T-helper 2 cell treated with Interferon-gamma antibody and Interleukin-4, amounts not matched to agents 100 ng/mL and 5 ng/mL, for 36 hours (primary cell): Measurements from ENCODE around the gene TMED9. TPM values are rescaled to one million over a fixed set of nuclear protein-coding genes. Genes with fewer than 3 reads are reported as not detected.

ENCODE experiments used
- total RNA-seq: library from RNA; stranded (reverse); gene quantifications from 2 replicates; pipeline ENCODE4 v1.2.3, GENCODE V29; 2022

The TMED9 gene
- total RNA-seq, 1 donor from 2014 or later: 146 TPM

Other genes starting within 250 kb of the TMED9 start
- 140 and 153 TPM in 2 replicates for gene LMAN2, start 240.5 kb upstream of the TMED9 start, total RNA-seq
- 101 and 105 TPM in 2 replicates for gene RGS14, start 234.3 kb upstream of the TMED9 start, total RNA-seq
- gene SLC34A1, start 207.8 kb upstream of the TMED9 start, total RNA-seq: 0.07 and 0.11 TPM in 2 replicates
- gene PFN3, start 191.5 kb upstream of the TMED9 start, total RNA-seq: not detected in 2 replicates
- 1.2 and 1.9 TPM in 2 replicates for gene F12, start 182.6 kb upstream of the TMED9 start, total RNA-seq
- gene GRK6, start 165.5 kb upstream of the TMED9 start, total RNA-seq: 232 and 239 TPM in 2 replicates
- 6.0 and 7.4 TPM in 2 replicates for gene PRR7, start 145.4 kb upstream of the TMED9 start, total RNA-seq
- gene DBN1, start 118.6 kb upstream of the TMED9 start, total RNA-seq: 9.0 and 10.6 TPM in 2 replicates
- 43.7 and 48.3 TPM in 2 replicates for gene PDLIM7, start 94.6 kb upstream of the TMED9 start, total RNA-seq
- 5.3 and 5.4 TPM in 2 replicates for gene DOK3, start 82.4 kb upstream of the TMED9 start, total RNA-seq
- gene DDX41, start 75.2 kb upstream of the TMED9 start, total RNA-seq: 116 and 120 TPM in 2 replicates
- gene FAM193B, start 37.6 kb upstream of the TMED9 start, total RNA-seq: 86.7 and 91.1 TPM in 2 replicates
- 22.4 and 25.0 TPM in 2 replicates for gene B4GALT7, start 7.9 kb downstream of the TMED9 start, total RNA-seq
- gene FAM153A, start 190.7 kb downstream of the TMED9 start, total RNA-seq: 14.2 and 16.0 TPM in 2 replicates